ENCODE data around the gene MORC1.

GRCh38 chr3:109005443-109005842 lies 112.5 kb downstream of the MORC1 start:
- TF ChIP-seq CTCF (IDR thresholded peaks at IDR 0.05; ENCODE audit: borderline replicate concordance, extremely low read depth, low read length, poor library complexity, severe bottlenecking) (no peak), EZH2 (IDR thresholded peaks at IDR 0.05; ENCODE audit: borderline replicate concordance, low read depth, low read length, severe bottlenecking) (no peak)

Measured in DND-41 (cell line).